GM12874 (cell line): ENCODE data around the gene MIDN.

ENCODE experiments used
- TF ChIP-seq, protein P1 (sequence below): IDR thresholded peaks from 2 replicates; pipeline ENCODE4 v1.5.1; 2011; ENCODE audit warnings: low read depth, mild to moderate bottlenecking, control low read depth, low read length, moderate library complexity; ENCODE audit not compliant: insufficient read depth

Gene MIDN

GRCh38 chr19:1284293-1284978, 36.1 kb downstream of the MIDN start:
- TF ChIP-seq, protein P1, sequence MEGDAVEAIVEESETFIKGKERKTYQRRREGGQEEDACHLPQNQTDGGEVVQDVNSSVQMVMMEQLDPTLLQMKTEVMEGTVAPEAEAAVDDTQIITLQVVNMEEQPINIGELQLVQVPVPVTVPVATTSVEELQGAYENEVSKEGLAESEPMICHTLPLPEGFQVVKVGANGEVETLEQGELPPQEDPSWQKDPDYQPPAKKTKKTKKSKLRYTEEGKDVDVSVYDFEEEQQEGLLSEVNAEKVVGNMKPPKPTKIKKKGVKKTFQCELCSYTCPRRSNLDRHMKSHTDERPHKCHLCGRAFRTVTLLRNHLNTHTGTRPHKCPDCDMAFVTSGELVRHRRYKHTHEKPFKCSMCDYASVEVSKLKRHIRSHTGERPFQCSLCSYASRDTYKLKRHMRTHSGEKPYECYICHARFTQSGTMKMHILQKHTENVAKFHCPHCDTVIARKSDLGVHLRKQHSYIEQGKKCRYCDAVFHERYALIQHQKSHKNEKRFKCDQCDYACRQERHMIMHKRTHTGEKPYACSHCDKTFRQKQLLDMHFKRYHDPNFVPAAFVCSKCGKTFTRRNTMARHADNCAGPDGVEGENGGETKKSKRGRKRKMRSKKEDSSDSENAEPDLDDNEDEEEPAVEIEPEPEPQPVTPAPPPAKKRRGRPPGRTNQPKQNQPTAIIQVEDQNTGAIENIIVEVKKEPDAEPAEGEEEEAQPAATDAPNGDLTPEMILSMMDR, result no peak

DNA sequence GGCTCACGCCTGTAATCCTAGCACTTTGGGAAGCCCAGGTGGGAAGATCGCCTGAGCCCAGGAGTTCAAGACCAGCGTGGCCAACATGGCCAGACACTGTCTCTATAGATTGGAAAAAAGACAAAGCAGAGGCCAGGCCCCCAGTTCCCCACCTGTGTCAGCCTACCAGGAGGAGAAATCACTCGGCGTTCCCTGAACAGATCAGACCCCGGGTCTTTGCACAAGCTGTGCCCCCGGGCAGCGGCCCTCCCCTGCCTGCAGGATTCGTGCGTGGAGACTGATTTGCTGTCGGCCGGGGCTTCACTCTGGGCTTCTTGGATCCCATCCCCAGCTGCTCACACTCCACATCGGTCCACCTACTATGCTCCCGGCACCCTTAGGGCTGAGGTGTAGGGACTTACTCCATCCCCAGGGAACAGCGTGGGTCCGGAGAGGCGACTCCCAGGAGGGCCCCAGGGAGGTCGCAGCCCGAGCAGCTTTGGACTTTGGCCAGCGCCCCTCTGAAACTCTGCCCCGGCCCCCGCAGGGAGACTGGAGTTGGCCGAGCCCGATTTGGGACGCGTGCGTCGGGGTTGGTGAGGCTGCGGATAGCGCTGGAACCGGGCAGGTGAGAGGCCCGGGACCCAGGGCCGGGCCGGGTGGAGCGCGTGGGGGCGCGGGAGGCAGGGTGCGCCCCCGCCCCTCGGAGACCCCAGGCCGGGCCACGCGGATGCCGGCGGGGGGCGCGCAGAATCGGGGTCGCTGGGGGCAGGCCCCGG, 36.8 kb downstream of the MIDN start:
- TF ChIP-seq, protein P1, result no peak

DNA sequence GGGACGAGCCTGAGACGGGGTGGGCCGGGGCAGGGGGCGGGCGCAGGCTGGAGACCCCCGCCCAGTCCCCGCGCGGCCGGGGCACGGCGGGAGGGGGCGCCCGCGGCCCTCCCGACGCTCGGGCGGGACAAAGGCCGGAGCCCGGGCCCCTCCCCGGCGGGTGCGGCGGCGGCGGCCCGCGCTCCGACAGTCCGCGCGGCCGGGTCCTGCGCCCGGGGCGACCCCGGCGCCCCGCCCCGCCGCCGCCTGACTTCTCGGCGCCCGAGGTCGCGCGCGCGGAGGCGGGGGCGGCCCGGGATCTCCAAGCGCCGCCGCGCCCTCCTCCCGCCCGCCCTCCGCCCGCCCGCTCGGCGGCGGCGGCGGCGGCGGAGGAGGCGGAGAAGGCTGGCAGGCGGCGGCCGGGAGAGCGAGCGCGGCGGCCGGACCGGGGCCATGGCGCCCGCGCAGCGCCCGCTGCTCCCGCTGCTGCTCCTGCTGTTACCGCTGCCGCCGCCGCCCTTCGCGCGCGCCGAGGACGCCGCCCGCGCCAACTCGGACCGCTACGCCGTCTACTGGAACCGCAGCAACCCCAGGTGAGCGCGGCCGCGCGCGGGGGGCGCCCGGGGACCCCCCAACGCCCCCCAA, 37.5 kb downstream of the MIDN start, which contains the start of gene EFNA2:
TSS of gene EFNA2 (plus strand) at position 137 of the 624 bp plus-strand sequence. CDS start at position 433, 296 bp downstream.
- TF ChIP-seq, protein P1, result no peak

- TF ChIP-seq, protein P1, result no peak
Measured at GRCh38 chr19:1286487-1287353, 38.3 kb downstream of the MIDN start.

GRCh38 chr19:1287354-1288225, 39.2 kb downstream of the MIDN start:
- TF ChIP-seq, protein P1, result no peak

DNA sequence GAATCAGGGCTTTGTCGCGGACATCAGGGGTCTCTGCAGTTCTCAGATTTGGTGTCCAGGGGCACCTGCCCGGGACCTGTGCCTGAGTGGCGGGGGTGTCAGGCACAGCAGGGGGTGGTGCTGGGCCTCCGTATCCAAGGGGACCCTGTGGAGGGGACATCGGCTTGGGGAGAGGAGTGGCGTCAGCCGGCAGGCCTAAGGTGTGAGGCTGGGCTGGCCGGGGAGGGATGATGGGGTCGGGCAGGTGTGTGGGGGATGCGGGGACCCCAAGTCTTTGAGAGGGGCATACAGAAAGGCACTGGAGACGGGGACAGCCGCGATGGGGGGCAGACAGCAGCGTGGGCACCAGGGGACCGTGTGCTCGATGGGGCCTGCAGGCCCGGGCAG, 39.8 kb downstream of the MIDN start:
- TF ChIP-seq, protein P1, result no peak
